Fibroblast of mammary gland (primary cell): ENCODE data around the gene MBOAT2.

ENCODE experiments used
- DNase-seq: peaks from one replicate; pipeline ENCODE4 v3.0.0-alpha.2; 2010; ENCODE audit warnings: low read depth
- H3K4me3 ChIP-seq: 2 replicates; pipeline ENCODE4 v1.5.1; 2011; ENCODE audit warnings: low read depth, mild to moderate bottlenecking, low read length, moderate library complexity; ENCODE audit not compliant: control insufficient read depth
- CTCF ChIP-seq: conservative IDR thresholded peaks from 2 replicates; pipeline ENCODE4 v1.5.1; 2011; ENCODE audit warnings: low read depth, low read length, inconsistent platforms; ENCODE audit not compliant: control insufficient read depth, insufficient read depth

Gene MBOAT2

DNA sequence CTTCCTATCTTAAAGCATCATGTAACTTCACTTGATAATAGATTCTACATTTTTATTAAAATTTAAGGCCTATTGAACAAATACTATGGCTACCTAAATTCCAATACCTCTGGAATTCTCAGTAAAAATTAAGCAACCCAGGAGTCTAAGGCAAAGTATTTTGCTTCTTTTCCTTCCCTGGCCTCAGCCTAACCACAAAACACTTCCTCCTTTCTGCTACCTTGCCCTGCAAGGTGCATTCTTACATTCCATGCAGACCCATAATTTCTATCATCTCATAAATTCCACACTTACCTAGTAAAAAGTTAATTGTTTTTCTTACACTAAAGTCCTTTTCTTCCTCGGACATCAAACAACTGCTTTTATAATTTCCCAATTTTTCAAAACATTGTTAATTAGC lies 3.7 kb downstream of the MBOAT2 start:
- no peak overlapping the region for H3K4me3 ChIP-seq
- no peak for TF ChIP-seq CTCF
- DNase-seq, result no peak

DNA sequence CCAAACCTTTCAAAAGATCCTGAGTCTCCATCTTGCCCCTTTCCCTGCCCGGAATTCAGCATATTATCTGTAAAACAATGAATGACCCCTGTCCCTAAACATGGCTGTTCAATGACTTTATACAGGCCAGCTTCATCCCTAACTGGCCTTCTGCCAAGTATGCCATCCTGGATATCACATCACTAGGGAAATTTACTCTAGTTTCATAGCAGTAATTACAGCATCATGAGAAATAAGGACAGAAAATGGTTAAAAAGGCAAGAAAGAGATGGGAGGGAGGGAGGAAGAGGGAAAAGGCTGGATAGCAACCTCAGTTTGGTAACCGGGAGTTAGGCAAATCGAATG lies 4.4 kb downstream of the MBOAT2 start:
- no peak for TF ChIP-seq CTCF
- no peak for DNase-seq
- H3K4me3 ChIP-seq, result no peak overlapping the region

DNA sequence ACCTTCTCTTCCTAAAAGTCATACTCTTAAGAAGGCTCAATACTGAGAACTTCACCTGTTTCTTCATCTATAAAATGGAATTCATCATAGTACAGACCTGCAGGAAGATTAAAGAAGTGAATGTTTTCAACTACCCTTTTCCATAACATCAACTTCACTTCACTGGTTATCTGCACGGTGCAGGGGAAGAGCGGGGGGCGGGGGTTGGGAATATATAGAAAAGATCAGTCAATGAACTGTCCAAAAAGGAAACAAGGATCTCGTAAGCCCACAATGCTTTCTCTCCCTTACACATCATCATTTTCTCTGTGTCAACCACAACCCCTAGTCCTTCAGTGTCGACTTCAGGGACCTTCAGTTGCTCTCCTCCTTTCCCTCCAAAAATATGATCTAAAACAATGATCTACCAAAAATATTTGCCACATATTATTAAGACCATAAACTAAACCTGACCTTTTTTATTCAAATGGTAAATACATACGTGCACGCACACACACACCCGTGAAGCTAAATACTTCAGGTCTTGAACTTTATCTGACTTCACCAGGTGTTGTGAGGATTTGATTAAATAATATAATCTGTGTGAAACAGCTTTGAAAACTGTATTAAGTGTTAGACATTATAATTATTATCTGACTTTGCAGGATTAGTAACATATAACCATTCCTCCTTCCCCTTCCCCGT lies 4.9 kb downstream of the MBOAT2 start:
- H3K4me3 ChIP-seq, result no peak overlapping the region
- no peak for DNase-seq
- TF ChIP-seq CTCF, result no peak

DNA sequence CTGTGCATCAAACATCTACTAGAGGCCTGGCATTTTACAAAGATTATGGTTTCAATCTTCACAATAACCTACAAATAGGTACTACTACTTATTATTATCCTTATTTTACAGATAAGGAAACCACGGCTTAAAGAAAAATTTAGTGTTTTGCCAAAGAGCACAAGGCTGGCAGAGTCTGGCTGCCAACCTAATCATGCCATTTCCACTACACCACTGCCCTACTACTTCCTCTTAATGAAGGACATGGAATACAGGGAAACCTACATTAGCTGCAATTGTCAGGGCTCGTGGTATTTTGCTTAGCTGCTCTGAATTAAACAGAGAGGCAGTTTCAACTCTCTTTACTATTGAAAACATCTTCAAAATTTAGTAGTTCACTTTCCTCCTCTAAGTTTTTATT lies 5.9 kb downstream of the MBOAT2 start:
- no peak for TF ChIP-seq CTCF
- DNase-seq, result no peak
- no peak overlapping the region for H3K4me3 ChIP-seq

DNA sequence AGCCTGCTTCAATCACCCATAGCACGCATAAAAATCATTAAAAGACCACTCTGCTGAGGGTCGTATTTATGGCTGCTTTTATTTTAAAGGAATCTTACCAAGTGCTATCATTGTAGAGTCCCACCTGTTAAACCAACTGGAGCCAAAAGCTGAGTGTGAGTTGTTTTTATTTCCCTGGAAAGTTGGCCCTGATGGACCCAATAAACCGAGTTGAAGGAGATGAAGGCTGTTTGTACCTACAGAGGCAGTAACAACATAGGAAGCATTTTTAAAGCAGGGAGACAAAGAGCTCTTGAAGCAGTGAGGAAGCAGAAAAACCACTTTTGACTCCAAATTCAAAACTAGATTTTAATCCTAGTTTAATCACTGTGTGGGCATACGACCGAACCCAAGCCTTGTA lies 6.4 kb downstream of the MBOAT2 start:
- H3K4me3 ChIP-seq, result no peak overlapping the region
- no peak for TF ChIP-seq CTCF
- DNase-seq, result no peak

DNA sequence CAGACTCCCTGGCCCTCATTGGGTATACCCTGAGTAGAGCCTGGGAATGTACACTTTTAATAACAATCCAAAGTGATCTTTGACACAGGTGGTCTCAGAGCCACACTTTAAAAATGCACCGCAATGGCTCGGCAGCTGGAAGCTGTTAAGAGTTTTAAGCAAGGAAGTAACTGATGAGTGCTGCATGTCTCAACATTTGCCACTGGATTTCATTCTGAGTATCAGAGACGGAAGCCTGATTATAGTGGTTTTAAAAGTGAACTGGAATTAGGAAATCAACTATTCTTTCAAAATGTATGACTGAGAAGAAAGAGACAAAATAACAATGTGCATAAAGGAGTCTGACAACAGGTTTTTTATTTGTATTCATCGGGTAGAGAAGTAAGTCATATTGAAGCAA lies 7.5 kb downstream of the MBOAT2 start:
- no peak for DNase-seq
- no peak overlapping the region for H3K4me3 ChIP-seq

More for the DNA sequence above, 7.5 kb downstream of the MBOAT2 start:
- no peak for TF ChIP-seq CTCF
